ENCODE measurements around the gene SLC44A3.
A peak's percentile ranks its signal among the peaks of the same experiment; 100 is the strongest.

GRCh38 chr1:94895518-94895917 lies 75.4 kb downstream of the SLC44A3 start:
- TF ChIP-seq CTCF (tag by site-specific recombination; IDR thresholded peaks at IDR 0.05) (no peak), TCF7L2 (IDR thresholded peaks at IDR 0.05; ENCODE audit: borderline replicate concordance, low read depth, low read length) (no peak), ZNF274 (IDR thresholded peaks at IDR 0.05; ENCODE audit: low read length) (no peak), ZNF274 (tag by site-specific recombination; IDR thresholded peaks at IDR 0.05; ENCODE audit: borderline replicate concordance) (no peak), ZBTB49 (tag by site-specific recombination; IDR thresholded peaks at IDR 0.05; ENCODE audit: low read depth) (no peak), ZFP3 (tag by site-specific recombination; IDR thresholded peaks at IDR 0.05; ENCODE audit: low read depth) (peak; percentile 79), SP2 (tag by site-specific recombination; IDR thresholded peaks at IDR 0.05) (no peak), KLF10 (tag by site-specific recombination; IDR thresholded peaks at IDR 0.05) (no peak), AEBP2 (tag by site-specific recombination; IDR thresholded peaks at IDR 0.05; ENCODE audit: borderline replicate concordance) (no peak), ZBTB7A (tag by site-specific recombination; IDR thresholded peaks at IDR 0.05; ENCODE audit: low read depth) (no peak)
- TF ChIP-seq, protein P1, sequence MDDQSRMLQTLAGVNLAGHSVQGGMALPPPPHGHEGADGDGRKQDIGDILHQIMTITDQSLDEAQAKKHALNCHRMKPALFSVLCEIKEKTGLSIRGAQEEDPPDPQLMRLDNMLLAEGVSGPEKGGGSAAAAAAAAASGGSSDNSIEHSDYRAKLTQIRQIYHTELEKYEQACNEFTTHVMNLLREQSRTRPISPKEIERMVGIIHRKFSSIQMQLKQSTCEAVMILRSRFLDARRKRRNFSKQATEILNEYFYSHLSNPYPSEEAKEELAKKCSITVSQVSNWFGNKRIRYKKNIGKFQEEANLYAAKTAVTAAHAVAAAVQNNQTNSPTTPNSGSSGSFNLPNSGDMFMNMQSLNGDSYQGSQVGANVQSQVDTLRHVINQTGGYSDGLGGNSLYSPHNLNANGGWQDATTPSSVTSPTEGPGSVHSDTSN (CRISPR knock-in tag; IDR thresholded peaks at IDR 0.05), result no peak
